GM19240 (cell line): ENCODE results near the gene FRK.
"Not testable (repeated sequence)": the region's sequence is repeated elsewhere in the genome, so short reads cannot be mapped to it uniquely, and the experiment has no call there.

Experiments used
- DNase-seq: peaks from one replicate; pipeline ENCODE4 v3.0.0; 2011; ENCODE audit warnings: low spot score; ENCODE audit not compliant: insufficient read length

FRK gene

DNA sequence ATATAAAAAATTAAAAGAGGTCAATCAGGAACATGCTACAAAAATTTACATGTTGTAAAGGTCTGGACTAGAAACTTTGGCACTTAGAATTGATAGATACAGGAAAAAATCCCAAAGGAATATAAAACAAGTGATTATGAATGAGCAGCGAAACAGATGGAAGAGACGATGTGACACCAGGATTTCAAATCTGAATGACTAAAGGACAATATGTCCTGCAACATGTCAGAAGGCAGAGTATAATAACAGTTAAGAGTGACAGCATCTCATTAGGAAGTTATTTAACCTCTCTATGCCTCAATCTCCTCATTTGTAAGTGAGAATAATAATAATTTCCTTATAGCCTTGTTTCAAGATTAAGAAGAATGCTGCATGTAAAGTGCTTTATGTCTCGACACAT, 50.3 kb downstream of the FRK start:
- DNase-seq: no peak

GRCh38 chr6:116008470-116009243, 52.0 kb downstream of the FRK start:
- no peak for DNase-seq

- no peak for DNase-seq
Observed at GRCh38 chr6:116004841-116005815, 55.6 kb downstream of the FRK start.

GRCh38 chr6:116003668-116004067, 57.0 kb downstream of the FRK start:
- peak; percentile 16 for DNase-seq

- DNase-seq: no peak
Observed at GRCh38 chr6:116002756-116003155, 57.9 kb downstream of the FRK start.

DNA sequence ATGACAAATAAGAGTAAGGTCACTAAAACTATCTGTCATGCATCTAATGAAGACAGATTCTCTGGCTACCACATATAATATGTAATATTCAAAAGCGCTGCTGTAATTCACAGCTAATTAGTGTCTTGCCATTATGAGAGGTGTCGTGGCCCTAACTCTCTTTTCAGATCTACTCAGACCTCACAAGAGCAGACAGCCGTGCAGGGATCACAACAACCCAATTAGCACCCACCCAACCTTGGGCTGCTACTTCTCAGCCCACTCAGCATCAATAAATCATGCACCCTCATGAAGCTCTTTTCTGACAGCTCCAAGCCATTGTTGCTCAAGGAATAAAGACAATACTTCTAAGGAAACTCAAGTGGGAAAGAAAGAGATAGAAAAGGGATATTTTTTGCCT, 61.5 kb downstream of the FRK start:
- no peak for DNase-seq

GRCh38 chr6:115997990-115998585, 62.6 kb downstream of the FRK start:
- no peak for DNase-seq

- no peak for DNase-seq
Observed at GRCh38 chr6:115986026-115986425, 74.7 kb downstream of the FRK start.

DNA sequence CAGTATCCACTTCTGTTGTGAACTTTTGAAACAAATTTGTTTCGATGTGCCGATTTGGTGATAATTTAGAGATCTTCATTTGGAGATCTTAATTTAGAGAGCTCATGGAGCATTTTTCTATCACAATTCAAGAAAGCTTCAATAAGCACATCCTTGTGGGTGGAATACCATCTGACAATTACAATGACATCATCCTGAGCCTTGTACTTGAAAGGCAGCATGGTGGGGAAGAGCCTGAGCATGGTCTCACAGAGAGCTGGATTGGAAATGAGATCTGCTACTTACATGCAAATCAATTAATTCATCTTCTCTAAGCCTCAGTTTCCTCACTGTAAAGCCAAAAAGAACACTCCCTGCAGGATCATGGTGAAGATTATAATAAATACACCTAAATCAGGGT, 75.9 kb downstream of the FRK start:
- no peak for DNase-seq

DNA sequence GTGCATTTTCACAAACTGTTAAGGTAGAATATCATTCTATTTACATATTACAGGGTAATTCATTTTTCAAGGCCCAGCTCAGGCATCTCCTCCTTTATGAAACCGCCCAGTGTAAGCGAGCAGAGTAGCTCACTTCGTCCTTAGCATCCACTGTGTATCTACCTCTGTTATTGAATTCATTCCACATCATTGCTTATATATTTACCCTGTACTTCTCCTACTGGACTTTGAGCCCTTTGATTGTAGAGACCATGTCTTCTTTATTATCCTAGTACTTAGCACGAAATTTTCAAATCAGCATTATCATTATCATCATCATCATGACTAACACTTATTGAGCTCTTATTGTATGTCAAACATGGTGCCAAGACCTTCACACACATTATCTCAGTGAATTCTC, 76.7 kb downstream of the FRK start:
- DNase-seq: no peak

- DNase-seq: no peak
Observed at GRCh38 chr6:115982453-115982852, 78.2 kb downstream of the FRK start.

GRCh38 chr6:115977220-115977619, 83.5 kb downstream of the FRK start:
- DNase-seq: no peak

- no peak for DNase-seq
Observed at GRCh38 chr6:115976321-115976870, 84.3 kb downstream of the FRK start.

- DNase-seq: no peak
Observed at GRCh38 chr6:115972679-115973078, 88.0 kb downstream of the FRK start.

DNA sequence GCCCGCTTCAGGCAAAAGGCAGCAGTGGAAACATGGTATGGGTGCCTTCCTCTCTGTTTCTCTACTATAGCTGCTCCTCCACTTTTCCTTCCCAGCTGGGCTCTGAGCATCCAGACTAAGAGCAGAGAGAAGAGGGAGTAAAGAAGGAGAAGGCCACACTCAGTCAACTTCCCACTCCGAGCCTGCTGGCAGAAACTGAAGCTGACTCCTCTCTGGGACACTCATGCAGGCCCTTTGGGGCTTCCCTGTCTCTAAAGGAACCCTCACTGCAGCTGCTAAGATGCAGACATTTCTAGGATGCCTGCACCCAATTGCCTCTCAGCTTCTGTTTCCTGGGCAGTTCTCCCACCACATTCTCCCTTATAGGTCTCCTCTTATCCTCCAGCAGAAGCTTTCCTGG, 88.9 kb downstream of the FRK start:
- DNase-seq: no peak

DNA sequence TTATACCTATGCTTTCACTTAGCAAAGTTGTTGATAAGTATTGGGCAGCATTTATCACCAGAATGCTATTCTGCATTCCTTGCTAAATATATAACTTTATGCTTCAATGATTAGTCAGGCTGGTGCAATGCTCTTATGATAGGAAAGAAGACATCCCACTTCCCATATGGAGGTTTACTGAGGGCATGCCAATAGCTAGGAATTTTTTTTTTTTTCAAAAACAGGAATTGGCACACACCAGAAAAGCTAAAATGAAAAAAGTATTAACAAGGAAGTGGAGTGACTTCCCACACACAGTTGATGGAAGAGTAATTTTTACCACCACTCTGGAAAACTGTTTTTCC, 90.8 kb downstream of the FRK start:
- DNase-seq: no peak

DNA sequence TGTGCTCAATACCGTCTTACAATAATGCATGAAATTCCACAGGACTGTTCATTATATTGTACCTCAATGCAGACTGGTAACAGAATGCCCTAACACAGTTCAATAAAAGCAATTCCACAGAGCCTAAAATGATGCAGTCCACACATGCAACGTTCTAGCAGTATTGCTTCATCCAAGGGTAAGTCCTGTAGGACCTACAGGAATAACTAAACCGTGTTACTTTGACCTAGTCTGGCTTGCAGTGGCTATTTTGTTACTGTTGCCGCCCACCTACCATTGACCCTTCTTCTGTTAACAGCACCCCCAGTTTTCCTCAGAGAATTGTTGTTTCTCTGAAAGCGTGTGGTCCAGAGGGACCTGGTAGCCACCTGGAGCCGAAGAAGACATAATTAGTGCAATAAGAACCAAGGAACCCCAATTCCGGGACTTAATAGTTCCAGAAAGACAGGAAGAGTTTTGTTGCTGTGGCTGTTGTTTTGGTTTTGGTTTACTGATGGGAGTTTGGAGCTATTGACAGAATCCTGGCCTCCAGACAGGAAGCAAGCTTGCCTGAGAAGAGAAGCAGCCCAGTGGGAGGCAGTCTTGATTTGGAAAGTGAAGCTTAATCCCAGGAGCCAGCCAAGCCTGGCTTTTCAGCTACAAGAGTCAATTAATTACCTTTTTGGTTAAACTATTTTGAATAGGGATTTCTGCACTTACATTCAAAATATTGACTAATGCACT, 91.3 kb downstream of the FRK start:
- no peak for DNase-seq

DNA sequence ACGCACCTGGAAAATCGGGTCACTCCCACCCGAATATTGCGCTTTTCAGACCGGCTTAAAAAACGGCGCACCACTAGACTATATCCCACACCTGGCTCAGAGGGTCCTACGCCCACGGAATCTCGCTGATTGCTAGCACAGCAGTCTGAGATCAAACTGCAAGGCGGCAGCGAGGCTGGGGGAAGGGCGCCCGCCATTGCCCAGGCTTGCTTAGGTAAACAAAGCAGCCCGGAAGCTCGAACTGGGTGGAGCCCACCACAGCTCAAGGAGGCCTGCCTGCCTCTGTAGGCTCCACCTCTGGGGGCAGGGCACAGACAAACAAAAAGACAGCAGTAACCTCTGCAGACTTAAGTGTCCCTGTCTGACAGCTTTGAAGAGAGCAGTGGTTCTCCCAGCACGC, 100.4 kb downstream of the FRK start:
- DNase-seq: not testable (repeated sequence)

GRCh38 chr6:115958958-115959357, 101.7 kb downstream of the FRK start:
- DNase-seq: no peak

DNA sequence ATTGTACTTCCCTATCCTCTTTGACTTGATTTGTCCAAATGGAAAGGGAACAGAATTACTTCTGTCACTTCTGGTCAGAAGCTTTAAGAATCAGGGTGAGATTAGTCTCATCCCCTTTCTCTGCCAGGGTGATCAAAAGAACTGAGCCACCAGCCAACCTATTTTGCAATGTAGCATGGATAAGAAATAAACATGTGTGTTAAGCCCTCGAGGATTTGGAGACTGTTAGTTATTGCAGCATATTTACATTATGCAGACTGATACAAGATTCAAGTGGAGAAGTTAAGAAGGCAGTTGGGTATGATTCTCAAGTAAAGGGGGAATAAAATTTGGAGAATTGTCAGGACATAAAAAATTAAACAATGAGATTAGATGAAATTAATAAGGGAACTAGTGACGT, 106.0 kb downstream of the FRK start:
- no peak for DNase-seq

DNA sequence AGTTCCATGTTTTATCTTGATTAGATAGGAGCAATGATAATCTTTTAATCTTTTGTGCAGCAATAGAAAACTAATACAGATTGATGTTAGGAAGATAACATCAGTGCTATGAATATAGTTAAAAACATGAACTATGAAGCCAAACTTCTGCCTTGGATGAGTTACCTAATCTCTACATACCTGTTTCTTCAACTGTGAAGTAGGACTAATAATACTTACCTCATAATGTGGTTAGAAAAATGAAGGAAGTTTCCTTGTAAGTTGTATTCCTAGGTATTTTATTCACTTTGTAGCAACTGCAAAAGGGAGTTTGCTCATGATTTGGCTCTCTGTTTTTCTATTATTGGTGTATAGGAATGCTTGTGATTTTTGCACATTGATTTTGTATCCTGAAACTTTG, 111.9 kb downstream of the FRK start:
- DNase-seq: no peak
